H9 (cell line): ENCODE data around the gene IBA57. TPM values are rescaled to one million over a fixed set of nuclear protein-coding genes. Genes with fewer than 3 reads are reported as not detected.

ENCODE experiments used
- DNase-seq: peaks from one replicate; pipeline ENCODE4 v3.0.0-alpha.2; 2017
- H2AFZ ChIP-seq: one replicate; pipeline ENCODE4 v1.6.1; 2013; ENCODE audit warnings: mild to moderate bottlenecking, low read length, control low read depth, moderate library complexity
- H2AK5ac ChIP-seq: 2 replicates; pipeline ENCODE4 v1.6.1; 2013; ENCODE audit warnings: low read length, control low read depth, mixed read lengths; ENCODE audit not compliant: insufficient read length
- H2BK120ac ChIP-seq: one replicate; pipeline ENCODE4 v1.6.1; 2013; ENCODE audit warnings: low read depth, mild to moderate bottlenecking, low read length, control low read depth, inconsistent platforms; ENCODE audit not compliant: poor library complexity, severe bottlenecking
- H2BK12ac ChIP-seq: 2 replicates; pipeline ENCODE4 v1.6.1; 2013; ENCODE audit warnings: low read length, control low read depth, mixed read lengths, low read depth; ENCODE audit not compliant: insufficient read length
- H2BK15ac ChIP-seq: 2 replicates; pipeline ENCODE4 v1.6.1; 2013; ENCODE audit warnings: low read depth, low read length, control low read depth
- H2BK20ac ChIP-seq: one replicate; pipeline ENCODE4 v1.6.1; 2013; ENCODE audit warnings: low read depth, mild to moderate bottlenecking, low read length, control low read depth, inconsistent platforms; ENCODE audit not compliant: poor library complexity, severe bottlenecking
- H2BK5ac ChIP-seq: 2 replicates; pipeline ENCODE4 v1.6.1; 2013; ENCODE audit warnings: low read length, control low read depth, mixed read lengths; ENCODE audit not compliant: insufficient read length
- H3K14ac ChIP-seq: 2 replicates; pipeline ENCODE4 v1.6.1; 2013; ENCODE audit warnings: low read length, control low read depth; ENCODE audit not compliant: insufficient read depth
- H3K18ac ChIP-seq: 2 replicates; pipeline ENCODE4 v1.6.1; 2013; ENCODE audit warnings: low read depth, mild to moderate bottlenecking, mixed read lengths, low read length, control low read depth; ENCODE audit not compliant: insufficient read length
- H3K23ac ChIP-seq: 2 replicates; pipeline ENCODE4 v1.6.1; 2013; ENCODE audit warnings: low read length, control low read depth, mixed read lengths, low read depth; ENCODE audit not compliant: insufficient read length
- H3K23me2 ChIP-seq: 2 replicates; pipeline ENCODE4 v1.6.1; 2013; ENCODE audit warnings: low read depth, mild to moderate bottlenecking, mixed read lengths, low read length, control low read depth; ENCODE audit not compliant: insufficient read length, poor library complexity, severe bottlenecking
- H3K27ac ChIP-seq: 2 replicates; pipeline ENCODE4 v1.5.1; 2013; ENCODE audit warnings: low read length, control low read depth, mixed read lengths, low read depth; ENCODE audit not compliant: insufficient read length
- H3K27me3 ChIP-seq: 2 replicates; pipeline ENCODE4 v1.6.1; 2013; ENCODE audit warnings: low read length, control low read depth, inconsistent platforms; ENCODE audit not compliant: insufficient read depth
- H3K4ac ChIP-seq: 2 replicates; pipeline ENCODE4 v1.6.1; 2013; ENCODE audit warnings: low read depth, mild to moderate bottlenecking, control low read depth, inconsistent platforms, low read length, moderate library complexity
- H3K4me1 ChIP-seq: 2 replicates; pipeline ENCODE4 v1.6.1; 2013; ENCODE audit warnings: low read length, control low read depth, inconsistent platforms; ENCODE audit not compliant: insufficient read depth
- H3K4me2 ChIP-seq: 2 replicates; pipeline ENCODE4 v1.6.1; 2013; ENCODE audit warnings: low read length, control low read depth, mixed read lengths; ENCODE audit not compliant: insufficient read length, insufficient read depth
- H3K56ac ChIP-seq: 2 replicates; pipeline ENCODE4 v1.6.1; 2013; ENCODE audit warnings: low read depth, mild to moderate bottlenecking, mixed read lengths, low read length, control low read depth; ENCODE audit not compliant: insufficient read length
- H3K79me1 ChIP-seq: 2 replicates; pipeline ENCODE4 v1.6.1; 2013; ENCODE audit warnings: low read depth, mild to moderate bottlenecking, moderate library complexity, low read length, control low read depth, inconsistent platforms; ENCODE audit not compliant: insufficient read depth, poor library complexity, severe bottlenecking
- H3K79me2 ChIP-seq: 2 replicates; pipeline ENCODE4 v1.6.1; 2013; ENCODE audit warnings: low read length, control low read depth, inconsistent platforms; ENCODE audit not compliant: insufficient read depth
- H3K9ac ChIP-seq: 2 replicates; pipeline ENCODE4 v1.6.1; 2013; ENCODE audit warnings: low read length, control low read depth, mixed read lengths; ENCODE audit not compliant: insufficient read length; ENCODE audit errors: extremely low read depth
- H3K9me3 ChIP-seq: one replicate; pipeline ENCODE4 v1.6.1; 2013; ENCODE audit warnings: low read depth, low read length, inconsistent platforms; ENCODE audit not compliant: control insufficient read depth
- H3T11ph ChIP-seq: one replicate; pipeline ENCODE4 v1.6.1; 2013; ENCODE audit warnings: mild to moderate bottlenecking, low read length, control low read depth, inconsistent platforms
- H4K20me1 ChIP-seq: one replicate; pipeline ENCODE4 v1.6.1; 2013; ENCODE audit not compliant: control insufficient read depth, insufficient read length, insufficient read depth
- H4K5ac ChIP-seq: 2 replicates; pipeline ENCODE4 v1.6.1; 2013; ENCODE audit warnings: low read depth, mild to moderate bottlenecking, mixed read lengths, low read length, control low read depth; ENCODE audit not compliant: insufficient read length
- H4K8ac ChIP-seq: replicated peaks from 2 replicates; pipeline ENCODE4 v1.6.1; 2013; ENCODE audit warnings: low read length, control low read depth, mixed read lengths, low read depth; ENCODE audit not compliant: insufficient read length
- H4K91ac ChIP-seq: 2 replicates; pipeline ENCODE4 v1.6.1; 2013; ENCODE audit warnings: low read depth, mild to moderate bottlenecking, moderate library complexity, mixed read lengths, low read length, control low read depth; ENCODE audit not compliant: insufficient read length
- H3K27ac Mint-ChIP-seq, 3 experiments: 2 replicates in 2 of 3; 3 replicates in 1 of 3; pipeline ENCODE4 v1.8.0; 2020 to 2021; ENCODE audit warnings: mixed read lengths in 3 of 3, mild to moderate bottlenecking in 1 of 3, moderate library complexity in 1 of 3
- H3K27me3 Mint-ChIP-seq: 2 replicates; pipeline ENCODE4 v1.8.0; 2021; ENCODE audit warnings: low read depth, mild to moderate bottlenecking, moderate library complexity, mixed read lengths
- H3K36me3 Mint-ChIP-seq, 3 experiments: 2 replicates in 2 of 3; 3 replicates in 1 of 3; pipeline ENCODE4 v1.8.0; 2020 to 2021; ENCODE audit warnings: low read depth in 3 of 3, mixed read lengths in 3 of 3; ENCODE audit not compliant: insufficient read depth in 1 of 3
- H3K4me1 Mint-ChIP-seq, 2 experiments: 2 replicates each; pipeline ENCODE4 v1.8.0; 2020; ENCODE audit warnings: mixed read lengths in 2 of 2
- H3K4me3 Mint-ChIP-seq, 2 experiments: 2 replicates in 1 of 2; 3 replicates in 1 of 2; pipeline ENCODE4 v1.8.0; 2020 to 2021; ENCODE audit warnings: mild to moderate bottlenecking in 2 of 2, mixed read lengths in 2 of 2, moderate library complexity in 1 of 2
- H3K9me3 Mint-ChIP-seq, 2 experiments: 2 replicates in 1 of 2; 3 replicates in 1 of 2; pipeline ENCODE4 v1.8.0; 2020; ENCODE audit warnings: mild to moderate bottlenecking in 2 of 2, mixed read lengths in 2 of 2, moderate library complexity in 1 of 2
- CTCF ChIP-seq: fragments of 200-600 bp; sonication (generic); conservative IDR thresholded peaks from 3 replicates; pipeline ENCODE4 v1.8.0; 2021; ENCODE audit warnings: antibody characterized with exemption, mild to moderate bottlenecking
- WGBS: extraction: QIAGEN DNeasy Blood & Tissue Kit; methylation state at CpG from one replicate; pipeline ENCODE4 v1.1.7; 2013; ENCODE audit warnings: missing lambda C conversion rate, low lambda C conversion rate, mixed read lengths; ENCODE audit not compliant: insufficient read length; ENCODE audit errors: extremely low coverage; 5-methylcytosine and 5-hydroxymethylcytosine counted together
- total RNA-seq: library from RNA; stranded (reverse); gene quantifications from 2 replicates; pipeline ENCODE4 v1.2.1, GENCODE V29; 2021

Gene IBA57
- total RNA-seq, 1 experiment from 2014 or later: 12.6 TPM

- no peak for TF ChIP-seq CTCF
Observed at GRCh38 chr1:228141226-228142044, 24.2 kb upstream of the IBA57 start.

More at GRCh38 chr1:228141226-228142044, 24.2 kb upstream of the IBA57 start:
- Histone ChIP-seq H3K23ac (no peak overlapping the region), H3K4me2 (peak overlapping the region; percentile 85), H2AFZ (no peak overlapping the region), H3K23me2 (peaks cover 11% of the 10 kb centered on the region), H2BK20ac (no peak overlapping the region), H3K56ac (no peak overlapping the region), H3K79me1 (peaks cover 8% of the 10 kb centered on the region), H4K20me1 (peaks cover 2% of the 10 kb centered on the region), H3T11ph (no peak overlapping the region), H3K4ac (no peak overlapping the region), H3K79me2 (peaks cover 15% of the 10 kb centered on the region; the same call in 1 of the 2 replicates), H2BK15ac (no peak overlapping the region), H3K18ac (no peak overlapping the region), H3K14ac (no peak overlapping the region), H3K4me1 (no peaks in the 10 kb centered on the region), H4K91ac (no peak overlapping the region), H2BK12ac (no peak overlapping the region), H2BK120ac (no peak overlapping the region), H3K27me3 (no peaks in the 10 kb centered on the region; the same call in 1 of the 2 replicates), H3K9ac (peak overlapping the region; percentile 85), H4K5ac (no peak overlapping the region), H3K9me3 (no peaks in the 10 kb centered on the region), H2AK5ac (no peak overlapping the region), H3K27ac (no peak overlapping the region), H2BK5ac (no peak overlapping the region), H4K8ac (no peak overlapping the region)
- no CpG with 5 or more reads among the region's 27 CpGs for WGBS
- Mint-ChIP-seq H3K4me1 (peaks cover 4 to 15% of the 10 kb centered on the region in 2 experiments), H3K27me3 (peaks cover 26% of the 10 kb centered on the region), H3K4me3 (peak overlapping the region; percentile 81 to 91), H3K9me3 (no peaks in the 10 kb centered on the region), H3K27ac (peak overlapping the region in 2 of 3 experiments; percentile 84 to 89; a peak in 3 of 7 replicates), H3K36me3 (no peaks in the 10 kb centered on the region; a peak in 1 of 7 replicates)
- peak; percentile 22 for DNase-seq
